WI38 (cell line): ENCODE data around the gene BPIFB3.

Experiments used
- H3K4me3 ChIP-seq: 2 replicates; pipeline ENCODE4 v1.5.1; 2011; ENCODE audit warnings: low read depth, mild to moderate bottlenecking, control low read depth, low read length
- TF ChIP-seq, protein P1 (sequence below): IDR thresholded peaks from 2 replicates; pipeline ENCODE4 v1.5.1; 2012; ENCODE audit warnings: low read depth, mild to moderate bottlenecking, control low read depth, low read length

The BPIFB3 gene

GRCh38 chr20:33028875-33029274 is 24.8 kb upstream of the BPIFB3 start:
- TF ChIP-seq, protein P1, sequence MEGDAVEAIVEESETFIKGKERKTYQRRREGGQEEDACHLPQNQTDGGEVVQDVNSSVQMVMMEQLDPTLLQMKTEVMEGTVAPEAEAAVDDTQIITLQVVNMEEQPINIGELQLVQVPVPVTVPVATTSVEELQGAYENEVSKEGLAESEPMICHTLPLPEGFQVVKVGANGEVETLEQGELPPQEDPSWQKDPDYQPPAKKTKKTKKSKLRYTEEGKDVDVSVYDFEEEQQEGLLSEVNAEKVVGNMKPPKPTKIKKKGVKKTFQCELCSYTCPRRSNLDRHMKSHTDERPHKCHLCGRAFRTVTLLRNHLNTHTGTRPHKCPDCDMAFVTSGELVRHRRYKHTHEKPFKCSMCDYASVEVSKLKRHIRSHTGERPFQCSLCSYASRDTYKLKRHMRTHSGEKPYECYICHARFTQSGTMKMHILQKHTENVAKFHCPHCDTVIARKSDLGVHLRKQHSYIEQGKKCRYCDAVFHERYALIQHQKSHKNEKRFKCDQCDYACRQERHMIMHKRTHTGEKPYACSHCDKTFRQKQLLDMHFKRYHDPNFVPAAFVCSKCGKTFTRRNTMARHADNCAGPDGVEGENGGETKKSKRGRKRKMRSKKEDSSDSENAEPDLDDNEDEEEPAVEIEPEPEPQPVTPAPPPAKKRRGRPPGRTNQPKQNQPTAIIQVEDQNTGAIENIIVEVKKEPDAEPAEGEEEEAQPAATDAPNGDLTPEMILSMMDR, result no peak
- H3K4me3 ChIP-seq, result no peak overlapping the region

GRCh38 chr20:33030076-33030475 is 23.6 kb upstream of the BPIFB3 start:
- TF ChIP-seq, protein P1, result no peak
- H3K4me3 ChIP-seq, result no peak overlapping the region

DNA sequence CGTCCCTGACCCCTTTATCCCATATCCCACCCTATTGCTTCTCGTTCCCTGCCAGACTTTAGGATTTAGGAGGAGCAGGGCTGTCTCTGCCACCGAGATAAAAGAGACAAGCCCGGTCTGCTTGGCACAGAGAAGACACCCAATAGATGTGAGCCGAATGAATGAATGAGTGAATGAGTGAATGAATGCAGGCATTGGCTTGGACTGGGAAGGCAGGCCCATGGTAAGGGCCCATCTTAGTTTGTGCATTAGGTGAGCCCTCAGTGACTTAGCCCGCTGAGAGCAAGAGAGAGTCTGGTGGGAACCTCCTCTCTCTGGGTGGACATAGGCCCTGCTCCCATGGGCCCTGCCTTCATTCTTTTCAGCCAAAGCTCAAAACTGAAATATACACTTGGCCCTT is 23.1 kb upstream of the BPIFB3 start:
- TF ChIP-seq, protein P1, result no peak
- H3K4me3 ChIP-seq, result no peak overlapping the region

- no peak within 1 kb of the TSS for H3K4me3 ChIP-seq
- TF ChIP-seq, protein P1, result no peak
Observed at GRCh38 chr20:33031531-33031930, 22.2 kb upstream of the BPIFB3 start, which contains the start of gene BPIFB6. BPIFB6 (plus strand) TSS chr20:33031648; CDS start chr20:33031648, 0 bp downstream.

DNA sequence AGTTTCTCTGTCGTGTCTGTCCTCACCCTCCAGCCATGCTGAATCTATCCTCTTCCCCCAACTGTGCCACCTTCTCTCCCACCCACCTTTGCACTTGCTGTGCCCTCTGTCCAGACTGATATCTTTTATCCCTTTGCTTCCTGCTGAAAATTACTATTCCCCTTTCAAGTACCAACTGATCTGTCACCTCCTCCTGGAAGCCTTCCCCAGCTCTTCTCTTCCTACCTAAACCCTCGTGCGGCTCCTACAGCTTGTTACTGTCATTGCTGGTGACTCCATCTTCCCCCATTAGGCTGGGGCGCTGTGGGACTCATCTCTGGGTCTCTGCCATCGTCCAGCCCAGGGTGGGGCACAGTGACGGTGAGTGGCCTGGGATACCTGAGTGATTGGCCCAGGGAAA is 21.1 kb upstream of the BPIFB3 start:
- H3K4me3 ChIP-seq, result no peak overlapping the region
- TF ChIP-seq, protein P1, result no peak

GRCh38 chr20:33033381-33033780 is 20.3 kb upstream of the BPIFB3 start:
- no peak overlapping the region for H3K4me3 ChIP-seq
- TF ChIP-seq, protein P1, result no peak

DNA sequence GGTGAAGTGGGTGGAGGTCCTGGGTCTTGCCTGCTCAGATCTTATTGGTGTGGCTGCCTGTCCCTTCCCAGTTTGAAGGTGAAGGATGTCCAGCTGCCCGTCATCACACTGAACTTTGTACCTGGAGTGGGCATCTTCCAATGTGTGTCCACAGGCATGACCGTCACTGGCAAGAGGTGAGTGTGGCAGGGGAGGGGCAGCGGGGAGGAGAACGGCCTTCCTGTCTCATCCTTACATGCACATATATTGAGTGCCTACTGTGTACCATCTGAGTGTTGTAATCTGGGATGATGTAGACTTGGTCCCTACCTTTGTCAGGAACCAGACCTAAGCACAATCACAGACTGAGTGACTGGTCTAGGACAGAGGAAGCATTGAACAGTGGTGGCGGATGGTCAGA is 19.6 kb upstream of the BPIFB3 start:
- no peak overlapping the region for H3K4me3 ChIP-seq
- TF ChIP-seq, protein P1, result no peak
